ENCODE data around the gene LRRK2. TPM values are rescaled to one million over a fixed set of nuclear protein-coding genes. Genes with fewer than 3 reads are reported as not detected.
"Not testable (repeated sequence)": the region's sequence is repeated elsewhere in the genome, so short reads cannot be mapped to it uniquely, and the experiment has no call there.

Gene LRRK2
- total and polyA plus RNA-seq, 2 of the 8 experiments (the other 6 are each of a cell fraction or from before 2014, with no cell fraction given): 0.06 to 0.13 TPM

DNA sequence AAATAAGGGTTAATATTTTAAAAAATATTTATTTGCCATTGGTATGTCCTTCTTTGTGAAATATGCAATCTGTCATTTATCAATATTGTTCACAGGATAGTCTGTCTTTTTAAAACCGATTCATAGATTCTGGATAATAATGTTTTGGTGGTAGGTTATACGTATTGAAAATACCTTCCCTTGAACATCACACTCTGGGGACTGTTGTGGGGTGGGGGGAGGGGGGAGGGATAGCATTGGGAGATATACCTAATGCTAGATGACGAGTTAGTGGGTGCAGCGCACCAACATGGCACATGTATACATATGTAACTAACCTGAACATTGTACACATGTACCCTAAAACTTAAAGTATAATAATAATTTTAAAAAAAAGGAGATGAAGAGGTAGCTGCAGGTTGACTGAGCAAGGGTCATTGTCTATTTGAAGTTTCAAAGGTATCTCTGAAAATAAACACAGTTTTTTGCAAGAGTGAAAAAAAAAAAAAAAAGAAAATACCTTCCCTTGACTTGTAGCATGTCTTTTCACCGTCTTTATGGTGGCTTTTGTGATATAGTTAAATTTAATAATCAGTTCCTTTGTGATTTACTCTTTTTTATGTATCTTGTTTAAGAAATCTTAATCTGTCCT, 19.8 kb downstream of the LRRK2 start:
- H4K91ac ChIP-seq (replicated peaks; ENCODE audit: insufficient read length, low read length); H3K4me3 ChIP-seq (ENCODE audit: extremely low read depth in 1 of 4, insufficient read depth in 2 of 4, low read depth in 3 of 4, low read length in 4 of 4); H3K27me3 ChIP-seq (replicated peaks in 1 of 4; ENCODE audit: control insufficient read depth in 3 of 4, extremely low read depth in 1 of 4, insufficient read depth in 3 of 4, low read length in 3 of 4); H2BK12ac ChIP-seq (ENCODE audit: low read depth, low read length); H2BK15ac ChIP-seq (ENCODE audit: low read length); H3K4me2 ChIP-seq (ENCODE audit: insufficient read depth in 1 of 2, low read depth in 2 of 2, low read length in 2 of 2); H3K9ac ChIP-seq (replicated peaks in 1 of 4; ENCODE audit: extremely low read depth in 1 of 4, low read depth in 3 of 4, low read length in 3 of 4); H3K14ac ChIP-seq (ENCODE audit: insufficient read length); H2BK120ac ChIP-seq (replicated peaks; ENCODE audit: low read depth, low read length); H2AK5ac ChIP-seq (ENCODE audit: low read depth, low read length); H4K8ac ChIP-seq (ENCODE audit: extremely low read depth, insufficient read depth, low read length); H3K79me2 ChIP-seq (ENCODE audit: control insufficient read depth in 1 of 2, insufficient read depth in 2 of 2, low read length in 2 of 2); H3K56ac ChIP-seq (replicated peaks; ENCODE audit: insufficient read length, low read depth, low read length); H3K23ac ChIP-seq (ENCODE audit: insufficient read length); H3K4ac ChIP-seq (replicated peaks; ENCODE audit: insufficient read length, low read depth, low read length); H3K23me2 ChIP-seq (ENCODE audit: low read depth, low read length); H4K5ac ChIP-seq (ENCODE audit: insufficient read length, low read depth, low read length); H3K79me1 ChIP-seq (ENCODE audit: low read depth, low read length); H2BK5ac ChIP-seq (ENCODE audit: low read depth, low read length); H3K4me1 ChIP-seq (replicated peaks in 1 of 4; ENCODE audit: control insufficient read depth in 3 of 4, insufficient read depth in 4 of 4, low read length in 3 of 4); H3K18ac ChIP-seq (ENCODE audit: extremely low read depth, low read length); DNase-seq (ENCODE audit: low read depth in 1 of 2, low spot score in 2 of 2); H3K27ac ChIP-seq (ENCODE audit: low read depth, low read length); H3K36me3 ChIP-seq (ENCODE audit: control insufficient read depth in 2 of 4, insufficient read depth in 4 of 4, low read length in 3 of 4); POLR2A ChIA-PET (ENCODE audit: partially characterized antibody); FAIRE-seq; H2AFZ ChIP-seq (ENCODE audit: low read length); H3K9me3 ChIP-seq (ENCODE audit: insufficient read depth in 2 of 2, low read depth in 1 of 2, low read length in 1 of 2); H2BK20ac ChIP-seq (ENCODE audit: low read length); H4K20me1 ChIP-seq (replicated peaks in 1 of 2; ENCODE audit: control insufficient read depth in 1 of 2, insufficient read depth in 2 of 2, low read length in 2 of 2): not testable (repeated sequence)
- CTCF ChIA-PET (ENCODE audit: partially characterized antibody): interaction anchor here (0.6 kb wide), 1 partner anchor 120 kb away, joined by 3 read pairs; no protein-coding TSS in a partner anchor
- WGBS, 2 experiments (ENCODE audit: extremely low coverage in 1 of 2, insufficient coverage in 1 of 2, insufficient read length in 1 of 2, insufficient replicate concordance in 2 of 2, low coverage in 1 of 2, low lambda C conversion rate in 2 of 2, missing lambda C conversion rate in 1 of 2): 93% methylated on average over 3 of the region's 5 CpGs; no CpG with 5 or more reads in 1 of the 2 experiments
